GM12878 (cell line): ENCODE data around the gene CDC42BPB.

Experiments
- BCL11A ChIP-seq: IDR thresholded peaks from 2 replicates; pipeline ENCODE4 v1.6.1; 2011; ENCODE audit warnings: low read depth, low read length
- EZH2 ChIP-seq: IDR thresholded peaks from 2 replicates; pipeline ENCODE4 v1.6.1; 2012; ENCODE audit warnings: low read depth, mild to moderate bottlenecking, control low read depth, inconsistent platforms, low read length, borderline replicate concordance; ENCODE audit not compliant: control insufficient read depth
- HCFC1 ChIP-seq: fragments of 150-350 bp; IDR thresholded peaks from 2 replicates; pipeline ENCODE4 v1.6.1; 2014; ENCODE audit warnings: low read length
- HDAC2 ChIP-seq: fragments of 200-600 bp; sonication (generic); IDR thresholded peaks from 2 replicates; pipeline ENCODE4 v1.6.1; 2017
- LARP7 ChIP-seq: fragments of 450-650 bp; IDR thresholded peaks from 2 replicates; pipeline ENCODE4 v1.6.1; 2017; ENCODE audit warnings: mild to moderate bottlenecking
- NFYA ChIP-seq: IDR thresholded peaks from 2 replicates; pipeline ENCODE4 v1.6.1; 2011; ENCODE audit warnings: low read depth, mild to moderate bottlenecking, low read length, improper control_type of control experiment, borderline replicate concordance
- NRF1 ChIP-seq: conservative IDR thresholded peaks from 2 replicates; pipeline ENCODE4 v1.6.1; 2011; ENCODE audit warnings: mild to moderate bottlenecking, low read depth, low read length, improper control_type of control experiment
- POLR2A ChIP-seq: IDR thresholded peaks from 2 replicates; pipeline ENCODE4 v1.6.1; 2011; ENCODE audit warnings: low read depth, mild to moderate bottlenecking, low read length
- RAD51 ChIP-seq: fragments of 450-650 bp; IDR thresholded peaks from 2 replicates; pipeline ENCODE4 v1.6.1; 2016; ENCODE audit warnings: moderate library complexity, mild to moderate bottlenecking, inconsistent platforms
- SP1 ChIP-seq: IDR thresholded peaks from one replicate; pipeline ENCODE4 v1.6.1; 2011; ENCODE audit warnings: low read depth, low read length
- SRF ChIP-seq, 2 experiments: IDR thresholded peaks; 2 replicates each; pipeline ENCODE4 v1.6.1; 2011; ENCODE audit warnings: low read depth in 2 of 2, low read length in 2 of 2, mild to moderate bottlenecking in 1 of 2, moderate library complexity in 1 of 2
- YY1 ChIP-seq: IDR thresholded peaks from 2 replicates; pipeline ENCODE4 v1.6.1; 2011; ENCODE audit warnings: low read depth, mild to moderate bottlenecking, low read length
- TF ChIP-seq, protein P1 (sequence below), 3 experiments: IDR thresholded peaks in 2 of 3; conservative IDR thresholded peaks in 1 of 3; 2 replicates each; pipeline ENCODE4 v1.5.1; 2011; ENCODE audit warnings: low read depth in 3 of 3, low read length in 3 of 3, mild to moderate bottlenecking in 3 of 3, control low read depth in 2 of 3, moderate library complexity in 2 of 3, inconsistent platforms in 1 of 3, mixed read lengths in 1 of 3; ENCODE audit not compliant: control insufficient read depth in 2 of 3, insufficient read depth in 1 of 3; ENCODE audit errors: extremely low read depth in 1 of 3

DNA sequence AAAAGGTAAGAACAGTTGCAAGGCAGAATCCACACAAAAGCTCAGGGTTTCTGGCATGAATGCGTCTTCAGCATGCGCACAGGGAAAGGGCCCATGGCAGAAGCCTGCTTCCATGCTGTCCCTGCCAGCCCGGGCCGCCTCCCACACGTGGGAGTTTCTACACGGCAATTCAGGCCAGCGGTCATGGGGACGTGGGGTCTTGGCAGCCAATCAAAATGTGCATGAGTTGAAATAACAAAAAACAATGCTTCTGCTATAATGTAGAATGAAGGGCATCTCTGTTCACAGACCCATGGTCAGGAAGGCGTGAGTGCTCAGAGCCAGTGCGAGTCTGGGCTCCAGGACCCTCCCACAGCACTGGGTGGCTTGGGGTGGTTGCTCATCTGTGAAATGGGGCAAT is 106.3 kb downstream of the CDC42BPB start:
- TF ChIP-seq EZH2 (no peak), BCL11A (no peak), RAD51 (no peak), POLR2A (no peak), NFYA (no peak), HCFC1 (no peak), YY1 (no peak), LARP7 (no peak), SRF (IDR thresholded peaks at IDR 0.05; ENCODE audit: low read depth in 2 of 2, low read length in 2 of 2) (no peak), NRF1 (no peak), SP1 (no peak), HDAC2 (no peak)
- TF ChIP-seq, protein P1, sequence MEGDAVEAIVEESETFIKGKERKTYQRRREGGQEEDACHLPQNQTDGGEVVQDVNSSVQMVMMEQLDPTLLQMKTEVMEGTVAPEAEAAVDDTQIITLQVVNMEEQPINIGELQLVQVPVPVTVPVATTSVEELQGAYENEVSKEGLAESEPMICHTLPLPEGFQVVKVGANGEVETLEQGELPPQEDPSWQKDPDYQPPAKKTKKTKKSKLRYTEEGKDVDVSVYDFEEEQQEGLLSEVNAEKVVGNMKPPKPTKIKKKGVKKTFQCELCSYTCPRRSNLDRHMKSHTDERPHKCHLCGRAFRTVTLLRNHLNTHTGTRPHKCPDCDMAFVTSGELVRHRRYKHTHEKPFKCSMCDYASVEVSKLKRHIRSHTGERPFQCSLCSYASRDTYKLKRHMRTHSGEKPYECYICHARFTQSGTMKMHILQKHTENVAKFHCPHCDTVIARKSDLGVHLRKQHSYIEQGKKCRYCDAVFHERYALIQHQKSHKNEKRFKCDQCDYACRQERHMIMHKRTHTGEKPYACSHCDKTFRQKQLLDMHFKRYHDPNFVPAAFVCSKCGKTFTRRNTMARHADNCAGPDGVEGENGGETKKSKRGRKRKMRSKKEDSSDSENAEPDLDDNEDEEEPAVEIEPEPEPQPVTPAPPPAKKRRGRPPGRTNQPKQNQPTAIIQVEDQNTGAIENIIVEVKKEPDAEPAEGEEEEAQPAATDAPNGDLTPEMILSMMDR (IDR thresholded peaks at IDR 0.05 in 2 of 3, conservative IDR thresholded peaks at IDR 0.05 in 1 of 3; ENCODE audit: control insufficient read depth in 2 of 3, extremely low read depth in 1 of 3, insufficient read depth in 1 of 3, low read depth in 3 of 3, low read length in 3 of 3) = no peak
